H9 (cell line): Measurements from ENCODE around the gene PPP1R12B. TPM values are rescaled to one million over a fixed set of nuclear protein-coding genes. Genes with fewer than 3 reads are reported as not detected.
A peak's percentile ranks its signal among the peaks of the same experiment; 100 is the strongest.

Experiments
- DNase-seq: peaks from one replicate; pipeline ENCODE4 v3.0.0-alpha.2; 2017
- H2AFZ ChIP-seq: one replicate; pipeline ENCODE4 v1.6.1; 2013; ENCODE audit warnings: mild to moderate bottlenecking, low read length, control low read depth, moderate library complexity
- H2AK5ac ChIP-seq: 2 replicates; pipeline ENCODE4 v1.6.1; 2013; ENCODE audit warnings: low read length, control low read depth, mixed read lengths; ENCODE audit not compliant: insufficient read length
- H2BK120ac ChIP-seq: one replicate; pipeline ENCODE4 v1.6.1; 2013; ENCODE audit warnings: low read depth, mild to moderate bottlenecking, low read length, control low read depth, inconsistent platforms; ENCODE audit not compliant: poor library complexity, severe bottlenecking
- H2BK12ac ChIP-seq: 2 replicates; pipeline ENCODE4 v1.6.1; 2013; ENCODE audit warnings: low read length, control low read depth, mixed read lengths, low read depth; ENCODE audit not compliant: insufficient read length
- H2BK15ac ChIP-seq: 2 replicates; pipeline ENCODE4 v1.6.1; 2013; ENCODE audit warnings: low read depth, low read length, control low read depth
- H2BK20ac ChIP-seq: one replicate; pipeline ENCODE4 v1.6.1; 2013; ENCODE audit warnings: low read depth, mild to moderate bottlenecking, low read length, control low read depth, inconsistent platforms; ENCODE audit not compliant: poor library complexity, severe bottlenecking
- H2BK5ac ChIP-seq: 2 replicates; pipeline ENCODE4 v1.6.1; 2013; ENCODE audit warnings: low read length, control low read depth, mixed read lengths; ENCODE audit not compliant: insufficient read length
- H3K14ac ChIP-seq: 2 replicates; pipeline ENCODE4 v1.6.1; 2013; ENCODE audit warnings: low read length, control low read depth; ENCODE audit not compliant: insufficient read depth
- H3K18ac ChIP-seq: 2 replicates; pipeline ENCODE4 v1.6.1; 2013; ENCODE audit warnings: low read depth, mild to moderate bottlenecking, mixed read lengths, low read length, control low read depth; ENCODE audit not compliant: insufficient read length
- H3K23ac ChIP-seq: 2 replicates; pipeline ENCODE4 v1.6.1; 2013; ENCODE audit warnings: low read length, control low read depth, mixed read lengths, low read depth; ENCODE audit not compliant: insufficient read length
- H3K23me2 ChIP-seq: 2 replicates; pipeline ENCODE4 v1.6.1; 2013; ENCODE audit warnings: low read depth, mild to moderate bottlenecking, mixed read lengths, low read length, control low read depth; ENCODE audit not compliant: insufficient read length, poor library complexity, severe bottlenecking
- H3K27ac ChIP-seq: 2 replicates; pipeline ENCODE4 v1.5.1; 2013; ENCODE audit warnings: low read length, control low read depth, mixed read lengths, low read depth; ENCODE audit not compliant: insufficient read length
- H3K27me3 ChIP-seq: 2 replicates; pipeline ENCODE4 v1.6.1; 2013; ENCODE audit warnings: low read length, control low read depth, inconsistent platforms; ENCODE audit not compliant: insufficient read depth
- H3K4ac ChIP-seq: 2 replicates; pipeline ENCODE4 v1.6.1; 2013; ENCODE audit warnings: low read depth, mild to moderate bottlenecking, control low read depth, inconsistent platforms, low read length, moderate library complexity
- H3K4me1 ChIP-seq: 2 replicates; pipeline ENCODE4 v1.6.1; 2013; ENCODE audit warnings: low read length, control low read depth, inconsistent platforms; ENCODE audit not compliant: insufficient read depth
- H3K4me2 ChIP-seq: 2 replicates; pipeline ENCODE4 v1.6.1; 2013; ENCODE audit warnings: low read length, control low read depth, mixed read lengths; ENCODE audit not compliant: insufficient read length, insufficient read depth
- H3K56ac ChIP-seq: 2 replicates; pipeline ENCODE4 v1.6.1; 2013; ENCODE audit warnings: low read depth, mild to moderate bottlenecking, mixed read lengths, low read length, control low read depth; ENCODE audit not compliant: insufficient read length
- H3K79me1 ChIP-seq: 2 replicates; pipeline ENCODE4 v1.6.1; 2013; ENCODE audit warnings: low read depth, mild to moderate bottlenecking, moderate library complexity, low read length, control low read depth, inconsistent platforms; ENCODE audit not compliant: insufficient read depth, poor library complexity, severe bottlenecking
- H3K79me2 ChIP-seq: 2 replicates; pipeline ENCODE4 v1.6.1; 2013; ENCODE audit warnings: low read length, control low read depth, inconsistent platforms; ENCODE audit not compliant: insufficient read depth
- H3K9ac ChIP-seq: 2 replicates; pipeline ENCODE4 v1.6.1; 2013; ENCODE audit warnings: low read length, control low read depth, mixed read lengths; ENCODE audit not compliant: insufficient read length; ENCODE audit errors: extremely low read depth
- H3K9me3 ChIP-seq: one replicate; pipeline ENCODE4 v1.6.1; 2013; ENCODE audit warnings: low read depth, low read length, inconsistent platforms; ENCODE audit not compliant: control insufficient read depth
- H3T11ph ChIP-seq: one replicate; pipeline ENCODE4 v1.6.1; 2013; ENCODE audit warnings: mild to moderate bottlenecking, low read length, control low read depth, inconsistent platforms
- H4K20me1 ChIP-seq: one replicate; pipeline ENCODE4 v1.6.1; 2013; ENCODE audit not compliant: control insufficient read depth, insufficient read length, insufficient read depth
- H4K5ac ChIP-seq: 2 replicates; pipeline ENCODE4 v1.6.1; 2013; ENCODE audit warnings: low read depth, mild to moderate bottlenecking, mixed read lengths, low read length, control low read depth; ENCODE audit not compliant: insufficient read length
- H4K8ac ChIP-seq: replicated peaks from 2 replicates; pipeline ENCODE4 v1.6.1; 2013; ENCODE audit warnings: low read length, control low read depth, mixed read lengths, low read depth; ENCODE audit not compliant: insufficient read length
- H4K91ac ChIP-seq: 2 replicates; pipeline ENCODE4 v1.6.1; 2013; ENCODE audit warnings: low read depth, mild to moderate bottlenecking, moderate library complexity, mixed read lengths, low read length, control low read depth; ENCODE audit not compliant: insufficient read length
- H3K27ac Mint-ChIP-seq, 3 experiments: 2 replicates in 2 of 3; 3 replicates in 1 of 3; pipeline ENCODE4 v1.8.0; 2020 to 2021; ENCODE audit warnings: mixed read lengths in 3 of 3, mild to moderate bottlenecking in 1 of 3, moderate library complexity in 1 of 3
- H3K27me3 Mint-ChIP-seq: 2 replicates; pipeline ENCODE4 v1.8.0; 2021; ENCODE audit warnings: low read depth, mild to moderate bottlenecking, moderate library complexity, mixed read lengths
- H3K36me3 Mint-ChIP-seq, 3 experiments: 2 replicates in 2 of 3; 3 replicates in 1 of 3; pipeline ENCODE4 v1.8.0; 2020 to 2021; ENCODE audit warnings: low read depth in 3 of 3, mixed read lengths in 3 of 3; ENCODE audit not compliant: insufficient read depth in 1 of 3
- H3K4me1 Mint-ChIP-seq, 2 experiments: 2 replicates each; pipeline ENCODE4 v1.8.0; 2020; ENCODE audit warnings: mixed read lengths in 2 of 2
- H3K4me3 Mint-ChIP-seq, 2 experiments: 2 replicates in 1 of 2; 3 replicates in 1 of 2; pipeline ENCODE4 v1.8.0; 2020 to 2021; ENCODE audit warnings: mild to moderate bottlenecking in 2 of 2, mixed read lengths in 2 of 2, moderate library complexity in 1 of 2
- H3K9me3 Mint-ChIP-seq, 2 experiments: 2 replicates in 1 of 2; 3 replicates in 1 of 2; pipeline ENCODE4 v1.8.0; 2020; ENCODE audit warnings: mild to moderate bottlenecking in 2 of 2, mixed read lengths in 2 of 2, moderate library complexity in 1 of 2
- CTCF ChIP-seq: fragments of 200-600 bp; sonication (generic); conservative IDR thresholded peaks from 3 replicates; pipeline ENCODE4 v1.8.0; 2021; ENCODE audit warnings: antibody characterized with exemption, mild to moderate bottlenecking
- WGBS: extraction: QIAGEN DNeasy Blood & Tissue Kit; methylation state at CpG from one replicate; pipeline ENCODE4 v1.1.7; 2013; ENCODE audit warnings: missing lambda C conversion rate, low lambda C conversion rate, mixed read lengths; ENCODE audit not compliant: insufficient read length; ENCODE audit errors: extremely low coverage; 5-methylcytosine and 5-hydroxymethylcytosine counted together
- total RNA-seq: library from RNA; stranded (reverse); gene quantifications from 2 replicates; pipeline ENCODE4 v1.2.1, GENCODE V29; 2021

The PPP1R12B gene
- total RNA-seq, 1 experiment from 2014 or later, result 12.9 TPM

DNA sequence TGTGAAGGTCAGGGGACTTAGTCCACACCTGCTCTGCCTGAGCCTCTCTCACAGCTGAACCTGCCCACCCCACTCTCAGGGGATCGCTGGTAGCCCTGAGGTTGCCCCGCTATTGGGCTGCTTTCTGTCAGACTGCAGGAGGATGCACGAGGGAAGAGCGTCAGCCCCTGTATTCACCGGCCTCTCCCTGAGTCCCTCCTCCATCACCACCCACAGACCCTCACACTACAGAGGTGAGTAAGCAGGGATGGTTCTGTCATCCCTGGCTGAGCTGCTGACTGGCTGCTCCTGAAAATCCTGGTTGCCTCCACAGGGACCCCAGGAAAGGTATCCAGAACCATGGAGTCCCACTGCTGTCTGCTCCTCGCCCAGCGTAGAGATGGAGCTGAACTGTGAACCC lies 243.0 kb downstream of the PPP1R12B start:
- WGBS, result no CpG with 5 or more reads among the region's 7 CpGs
- H3K9me3 Mint-ChIP-seq, result no peaks in the 10 kb centered on the region
- Histone ChIP-seq H3K27me3 (no peaks in the 10 kb centered on the region), H2BK15ac (no peak overlapping the region), H3K27ac (no peak overlapping the region), H2BK120ac (no peak overlapping the region), H3K9me3 (no peaks in the 10 kb centered on the region), H2AFZ (no peak overlapping the region), H3K79me1 (no peaks in the 10 kb centered on the region), H3K18ac (no peak overlapping the region), H2AK5ac (no peak overlapping the region), H3T11ph (no peak overlapping the region), H3K56ac (no peak overlapping the region), H3K79me2 (no peaks in the 10 kb centered on the region), H3K9ac (no peak overlapping the region), H3K4me1 (no peaks in the 10 kb centered on the region), H2BK12ac (no peak overlapping the region), H2BK5ac (no peak overlapping the region), H4K20me1 (no peaks in the 10 kb centered on the region), H4K91ac (no peak overlapping the region), H3K14ac (no peak overlapping the region; the same call in 1 of the 2 replicates), H2BK20ac (no peak overlapping the region), H3K23me2 (no peaks in the 10 kb centered on the region), H4K5ac (no peak overlapping the region), H3K4me2 (no peak overlapping the region), H3K4ac (no peak overlapping the region), H3K23ac (no peak overlapping the region), H4K8ac (no peak overlapping the region)
- H3K4me3 Mint-ChIP-seq, result no peak overlapping the region
- H3K27ac Mint-ChIP-seq, result 0 out of 7 replicates have a peak overlapping the region, but pooled peaks of 1 of the 3 experiments have one; percentile 15
- no peak for TF ChIP-seq CTCF
- H3K27me3 Mint-ChIP-seq, result peaks cover 3% of the 10 kb centered on the region
- no peaks in the 10 kb centered on the region; a peak in 3 of 7 replicates for H3K36me3 Mint-ChIP-seq
- DNase-seq, result no peak
- peaks cover 2 to 13% of the 10 kb centered on the region in 2 experiments; a peak in 3 of 4 replicates for H3K4me1 Mint-ChIP-seq
